HG03520 (cell line): Measurements from ENCODE around the gene DIPK2B.

Experiments
- ATAC-seq: cut with Tn5 transposase; IDR thresholded peaks from one replicate; pipeline ENCODE4 v1.9.1; 2021; ENCODE audit warnings: mild to moderate bottlenecking, moderate library complexity; ENCODE audit not compliant: unreplicated experiment

DIPK2B gene

DNA sequence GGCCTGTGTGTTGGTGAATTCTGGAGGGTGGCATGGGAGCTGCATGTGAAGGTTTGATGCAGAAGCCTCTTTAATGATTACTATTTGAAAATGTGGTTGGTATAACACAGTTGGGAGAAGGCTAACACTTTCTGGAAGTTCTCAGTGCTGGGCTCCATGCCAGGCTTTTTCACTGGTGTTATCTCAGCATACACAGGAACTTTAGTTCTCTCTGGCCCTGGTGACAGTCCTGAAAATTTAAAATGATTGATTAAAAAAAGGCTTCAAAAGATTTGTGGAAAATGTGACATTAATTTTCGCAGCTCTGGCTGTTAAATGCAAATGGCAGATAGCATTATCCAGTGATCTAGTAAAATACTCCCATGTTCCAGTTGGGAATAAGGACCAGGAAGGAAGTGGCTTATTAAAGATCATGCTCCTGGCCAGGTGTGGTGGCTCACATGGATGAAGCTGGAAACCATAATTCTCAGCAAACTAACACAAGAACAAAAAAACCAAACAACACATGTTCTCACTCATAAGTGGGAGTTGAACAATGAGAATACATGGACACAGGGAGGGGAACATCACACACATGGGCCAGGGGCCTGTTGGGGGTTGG, 36.6 kb downstream of the DIPK2B start:
- ATAC-seq: no peak

GRCh38 chrX:45157647-45158046, 43.0 kb downstream of the DIPK2B start:
- ATAC-seq: no peak

- ATAC-seq: no peak
Measured at GRCh38 chrX:45154462-45154861, 46.2 kb downstream of the DIPK2B start.

- no peak for ATAC-seq
Measured at GRCh38 chrX:45154033-45154360, 46.7 kb downstream of the DIPK2B start.
